NK-92 (cell line): ENCODE results near the gene SMG1.

Experiments
- DNase-seq: peaks from one replicate; lab custom pipeline; 2025; ENCODE audit not compliant: unreplicated experiment; lab: John Stamatoyannopoulos, UW

SMG1 gene

GRCh38 chr16:18853694-18854093 lies 72.5 kb downstream of the SMG1 start:
- no peak for DNase-seq

GRCh38 chr16:18852647-18853046 lies 73.6 kb downstream of the SMG1 start:
- DNase-seq = no peak

- no peak for DNase-seq
These were observed 79.8 kb downstream of the SMG1 start for GRCh38 chr16:18846416-18846815.

GRCh38 chr16:18842565-18842964 lies 83.6 kb downstream of the SMG1 start:
- no peak for DNase-seq

- DNase-seq = no peak
These were observed 84.2 kb downstream of the SMG1 start for GRCh38 chr16:18841833-18842525.

- no peak for DNase-seq
These were observed 86.7 kb downstream of the SMG1 start for GRCh38 chr16:18839555-18839954.

GRCh38 chr16:18836702-18837101 lies 89.5 kb downstream of the SMG1 start:
- no peak for DNase-seq

GRCh38 chr16:18834864-18835263 lies 91.3 kb downstream of the SMG1 start:
- no peak for DNase-seq

- no peak for DNase-seq
These were observed 92.3 kb downstream of the SMG1 start for GRCh38 chr16:18833707-18834505.

- no peak for DNase-seq
These were observed 93.6 kb downstream of the SMG1 start for GRCh38 chr16:18832613-18833012.

- no peak for DNase-seq
These were observed 94.2 kb downstream of the SMG1 start for GRCh38 chr16:18832006-18832405.

- DNase-seq = no peak
These were observed 97.0 kb downstream of the SMG1 start for GRCh38 chr16:18829251-18829650.

GRCh38 chr16:18827890-18828289 lies 98.3 kb downstream of the SMG1 start:
- no peak for DNase-seq

GRCh38 chr16:18816286-18816685 lies 109.9 kb downstream of the SMG1 start:
- DNase-seq = no peak

- no peak for DNase-seq
These were observed 114.3 kb downstream of the SMG1 start for GRCh38 chr16:18811925-18812324.

GRCh38 chr16:18809165-18809564 lies 117.0 kb downstream of the SMG1 start:
- no peak for DNase-seq

- DNase-seq = no peak
These were observed 120.9 kb downstream of the SMG1 start for GRCh38 chr16:18805257-18805773.

GRCh38 chr16:18804540-18804939 lies 121.7 kb downstream of the SMG1 start:
- no peak for DNase-seq

GRCh38 chr16:18803569-18804462 lies 122.4 kb downstream of the SMG1 start:
- DNase-seq = no peak

GRCh38 chr16:18802767-18803343 lies 123.4 kb downstream of the SMG1 start:
- no peak for DNase-seq
